HepG2 (cell line): ENCODE data around the gene CDCA5. TPM values are rescaled to one million over a fixed set of nuclear protein-coding genes. Genes with fewer than 3 reads are reported as not detected.

Source experiments
- KIAA2018 ChIP-seq: sonication (generic); formaldehyde crosslinking; IDR thresholded peaks from 2 replicates; pipeline ENCODE4 v1.5.0; 2020; ENCODE audit warnings: mild to moderate bottlenecking, missing genetic modification reagents, borderline replicate concordance
- SMAD3 ChIP-seq: sonication (generic); formaldehyde crosslinking; IDR thresholded peaks from 2 replicates; pipeline ENCODE4 v1.4.0; 2020; ENCODE audit warnings: missing genetic modification reagents
- SOX5 ChIP-seq: IDR thresholded peaks from 2 replicates; pipeline ENCODE4 v1.6.1; 2016; ENCODE audit warnings: borderline replicate concordance
- SP140L ChIP-seq: sonication (generic); formaldehyde crosslinking; IDR thresholded peaks from 2 replicates; pipeline ENCODE4 v1.4.0; 2020; ENCODE audit warnings: missing genetic modification reagents, borderline replicate concordance
- TARDBP ChIP-seq: sonication (generic); formaldehyde crosslinking; IDR thresholded peaks from 2 replicates; pipeline ENCODE4 v1.8.0; 2022; ENCODE audit warnings: mild to moderate bottlenecking, missing genetic modification reagents
- ZC3H4 ChIP-seq: sonication (generic); formaldehyde crosslinking; IDR thresholded peaks from 2 replicates; pipeline ENCODE4 v1.4.0; 2020; ENCODE audit warnings: missing genetic modification reagents, borderline replicate concordance
- ZNF10 ChIP-seq: sonication (generic); formaldehyde crosslinking; IDR thresholded peaks from 2 replicates; pipeline ENCODE4 v1.4.0; 2020; ENCODE audit warnings: mild to moderate bottlenecking, low read depth, missing genetic modification reagents, borderline replicate concordance
- ZNF720 ChIP-seq: sonication (generic); formaldehyde crosslinking; IDR thresholded peaks from 2 replicates; pipeline ENCODE4 v1.4.0; 2020; ENCODE audit warnings: missing genetic modification reagents
- polyA plus RNA-seq, 8 experiments: library from polyadenylated mRNA; depleted of rRNA in 3 of 8; stranded (reverse) in 7 of 8; unstranded in 1 of 8; fragments of >200 nt; fragmentation: Illumina TruSeq in 4 of 8; extraction: Trizol in 4 of 8; gene quantifications; 2 replicates each; pipeline versions ENCODE4 v1.2.1 to v1.2.3, GENCODE V29; 2011 to 2016; ENCODE audit warnings: low read depth in 4 of 8, missing spikeins in 1 of 8, mixed read lengths in 1 of 8; ENCODE audit not compliant: insufficient read depth in 1 of 8
- total RNA-seq, 5 experiments: library from RNA; depleted of rRNA; stranded (reverse); fragments of >200 nt; fragmentation: Illumina TruSeq; extraction: Trizol; gene quantifications; 2 replicates each; pipeline ENCODE4 v1.2.3, GENCODE V29; 2016; ENCODE audit warnings: low read depth in 1 of 5
- TF ChIP-seq, protein P1 (sequence below): sonication (generic); formaldehyde crosslinking; IDR thresholded peaks from 2 replicates; pipeline ENCODE4 v1.4.0; 2020; ENCODE audit warnings: mild to moderate bottlenecking, missing genetic modification reagents
- TF ChIP-seq, protein P2 (sequence below): IDR thresholded peaks from 2 replicates; pipeline ENCODE4 v1.6.1; 2016; ENCODE audit warnings: control low read depth
- TF ChIP-seq, protein P3 (sequence below): sonication (generic); formaldehyde crosslinking; IDR thresholded peaks from 2 replicates; pipeline ENCODE4 v1.4.0; 2020; ENCODE audit warnings: missing genetic modification reagents, low read depth, mild to moderate bottlenecking, borderline replicate concordance

CDCA5 gene
- total and polyA plus RNA-seq, 2 of the 13 experiments (the other 11 are each of a cell fraction or from before 2014, with no cell fraction given): 13.5 to 50.6 TPM

GRCh38 chr11:65040847-65041622 lies 42.8 kb downstream of the CDCA5 start, which contains the start of gene SAC3D1 (continued):
- TF ChIP-seq ZC3H4 (CRISPR knock-in tag) (no peak), SMAD3 (CRISPR knock-in tag) (no peak; the same call in 1 of the 2 replicates), ZNF10 (CRISPR knock-in tag) (no peak), ZNF720 (CRISPR knock-in tag) (no peak), TARDBP (peak; percentile 50; the same call in 1 of the 2 replicates), KIAA2018 (CRISPR knock-in tag) (no peak), SOX5 (CRISPR knock-in tag) (no peak), SP140L (CRISPR knock-in tag) (no peak)
- TF ChIP-seq, protein P1, sequence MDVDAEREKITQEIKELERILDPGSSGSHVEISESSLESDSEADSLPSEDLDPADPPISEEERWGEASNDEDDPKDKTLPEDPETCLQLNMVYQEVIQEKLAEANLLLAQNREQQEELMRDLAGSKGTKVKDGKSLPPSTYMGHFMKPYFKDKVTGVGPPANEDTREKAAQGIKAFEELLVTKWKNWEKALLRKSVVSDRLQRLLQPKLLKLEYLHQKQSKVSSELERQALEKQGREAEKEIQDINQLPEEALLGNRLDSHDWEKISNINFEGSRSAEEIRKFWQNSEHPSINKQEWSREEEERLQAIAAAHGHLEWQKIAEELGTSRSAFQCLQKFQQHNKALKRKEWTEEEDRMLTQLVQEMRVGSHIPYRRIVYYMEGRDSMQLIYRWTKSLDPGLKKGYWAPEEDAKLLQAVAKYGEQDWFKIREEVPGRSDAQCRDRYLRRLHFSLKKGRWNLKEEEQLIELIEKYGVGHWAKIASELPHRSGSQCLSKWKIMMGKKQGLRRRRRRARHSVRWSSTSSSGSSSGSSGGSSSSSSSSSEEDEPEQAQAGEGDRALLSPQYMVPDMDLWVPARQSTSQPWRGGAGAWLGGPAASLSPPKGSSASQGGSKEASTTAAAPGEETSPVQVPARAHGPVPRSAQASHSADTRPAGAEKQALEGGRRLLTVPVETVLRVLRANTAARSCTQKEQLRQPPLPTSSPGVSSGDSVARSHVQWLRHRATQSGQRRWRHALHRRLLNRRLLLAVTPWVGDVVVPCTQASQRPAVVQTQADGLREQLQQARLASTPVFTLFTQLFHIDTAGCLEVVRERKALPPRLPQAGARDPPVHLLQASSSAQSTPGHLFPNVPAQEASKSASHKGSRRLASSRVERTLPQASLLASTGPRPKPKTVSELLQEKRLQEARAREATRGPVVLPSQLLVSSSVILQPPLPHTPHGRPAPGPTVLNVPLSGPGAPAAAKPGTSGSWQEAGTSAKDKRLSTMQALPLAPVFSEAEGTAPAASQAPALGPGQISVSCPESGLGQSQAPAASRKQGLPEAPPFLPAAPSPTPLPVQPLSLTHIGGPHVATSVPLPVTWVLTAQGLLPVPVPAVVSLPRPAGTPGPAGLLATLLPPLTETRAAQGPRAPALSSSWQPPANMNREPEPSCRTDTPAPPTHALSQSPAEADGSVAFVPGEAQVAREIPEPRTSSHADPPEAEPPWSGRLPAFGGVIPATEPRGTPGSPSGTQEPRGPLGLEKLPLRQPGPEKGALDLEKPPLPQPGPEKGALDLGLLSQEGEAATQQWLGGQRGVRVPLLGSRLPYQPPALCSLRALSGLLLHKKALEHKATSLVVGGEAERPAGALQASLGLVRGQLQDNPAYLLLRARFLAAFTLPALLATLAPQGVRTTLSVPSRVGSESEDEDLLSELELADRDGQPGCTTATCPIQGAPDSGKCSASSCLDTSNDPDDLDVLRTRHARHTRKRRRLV (CRISPR knock-in tag): 0 out of 2 replicates have a peak, but pooled peaks have one; percentile 55
- TF ChIP-seq, protein P2, sequence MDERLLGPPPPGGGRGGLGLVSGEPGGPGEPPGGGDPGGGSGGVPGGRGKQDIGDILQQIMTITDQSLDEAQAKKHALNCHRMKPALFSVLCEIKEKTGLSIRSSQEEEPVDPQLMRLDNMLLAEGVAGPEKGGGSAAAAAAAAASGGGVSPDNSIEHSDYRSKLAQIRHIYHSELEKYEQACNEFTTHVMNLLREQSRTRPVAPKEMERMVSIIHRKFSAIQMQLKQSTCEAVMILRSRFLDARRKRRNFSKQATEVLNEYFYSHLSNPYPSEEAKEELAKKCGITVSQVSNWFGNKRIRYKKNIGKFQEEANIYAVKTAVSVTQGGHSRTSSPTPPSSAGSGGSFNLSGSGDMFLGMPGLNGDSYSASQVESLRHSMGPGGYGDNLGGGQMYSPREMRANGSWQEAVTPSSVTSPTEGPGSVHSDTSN (CRISPR knock-in tag): no peak
- TF ChIP-seq, protein P3, sequence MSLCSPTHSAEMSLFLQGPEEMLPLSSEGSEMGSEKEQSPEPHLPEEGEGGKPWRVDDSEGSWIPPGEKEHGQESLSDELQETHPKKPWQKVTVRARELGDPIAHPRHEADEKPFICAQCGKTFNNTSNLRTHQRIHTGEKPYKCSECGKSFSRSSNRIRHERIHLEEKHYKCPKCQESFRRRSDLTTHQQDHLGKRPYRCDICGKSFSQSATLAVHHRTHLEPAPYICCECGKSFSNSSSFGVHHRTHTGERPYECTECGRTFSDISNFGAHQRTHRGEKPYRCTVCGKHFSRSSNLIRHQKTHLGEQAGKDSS (CRISPR knock-in tag): no peak
